HG03060 (cell line): Measurements from ENCODE around the gene HOXC4.
"Not testable (repeated sequence)": the region's sequence is repeated elsewhere in the genome, so short reads cannot be mapped to it uniquely, and the experiment has no call there.

ENCODE experiments used
- ATAC-seq: cut with Tn5 transposase; IDR thresholded peaks from one replicate; pipeline ENCODE4 v1.9.1; 2021; ENCODE audit warnings: low read depth, moderate number of reproducible peaks; ENCODE audit not compliant: unreplicated experiment

The HOXC4 gene

GRCh38 chr12:54081581-54082396 is 28.2 kb downstream of the HOXC4 start:
- not testable (repeated sequence) for ATAC-seq

- ATAC-seq, result no peak
These were observed 28.8 kb downstream of the HOXC4 start for GRCh38 chr12:54082397-54082892.

- ATAC-seq, result not testable (repeated sequence)
These were observed 34.4 kb downstream of the HOXC4 start for GRCh38 chr12:54088011-54088410.

GRCh38 chr12:54089465-54089864 is 35.8 kb downstream of the HOXC4 start:
- not testable (repeated sequence) for ATAC-seq

GRCh38 chr12:54090312-54090711 is 36.7 kb downstream of the HOXC4 start:
- not testable (repeated sequence) for ATAC-seq

- not testable (repeated sequence) for ATAC-seq
These were observed 39.3 kb downstream of the HOXC4 start for GRCh38 chr12:54092943-54093342.

- not testable (repeated sequence) for ATAC-seq
These were observed 42.3 kb downstream of the HOXC4 start for GRCh38 chr12:54095928-54096327.

- not testable (repeated sequence) for ATAC-seq
These were observed 45.0 kb downstream of the HOXC4 start for GRCh38 chr12:54098644-54099043.

- ATAC-seq, result not testable (repeated sequence)
These were observed 47.0 kb downstream of the HOXC4 start for GRCh38 chr12:54100588-54100987.

GRCh38 chr12:54102223-54102622 is 48.6 kb downstream of the HOXC4 start:
- not testable (repeated sequence) for ATAC-seq

GRCh38 chr12:54103827-54104226 is 50.2 kb downstream of the HOXC4 start:
- not testable (repeated sequence) for ATAC-seq
